ENCODE results near the gene WASF3. TPM values are rescaled to one million over a fixed set of nuclear protein-coding genes. Genes with fewer than 3 reads are reported as not detected.

WASF3 gene
- total RNA-seq, 1 donor from 2014 or later = 106 TPM

GRCh38 chr13:26698392-26699196 is 141.1 kb downstream of the WASF3 start:
- Histone ChIP-seq H3K4me2 (peak overlapping the region; percentile 57), H4K20me1 (ENCODE audit: low read depth) (peaks cover 6% of the 10 kb centered on the region), H2AFZ (replicated peaks) (peak overlapping the region; percentile 66), H3K4me1 (peaks cover 5% of the 10 kb centered on the region), H3K79me2 (ENCODE audit: low read depth) (no peaks in the 10 kb centered on the region), H3K9me3 (ENCODE audit: low read depth) (peaks cover 6% of the 10 kb centered on the region), H3K9ac (no peak overlapping the region), H3K4me3 (no peak overlapping the region), H3F3A (ENCODE audit: low read depth) (peaks cover 5% of the 10 kb centered on the region), H3K36me3 (peaks cover 6% of the 10 kb centered on the region), H3K27ac (no peak overlapping the region), H3K27me3 (no peaks in the 10 kb centered on the region)
- Mint-ChIP-seq H3K36me3 (peaks cover 7% of the 10 kb centered on the region), H3K4me1 (peaks cover 10% of the 10 kb centered on the region), H3K9me3 (no peaks in the 10 kb centered on the region), H3K27ac (no peak overlapping the region), H3K4me3 (no peak overlapping the region), H3K27me3 (ENCODE audit: insufficient read depth, low read depth) (peaks cover 8% of the 10 kb centered on the region)
- no peak for TF ChIP-seq EZH2 (IDR thresholded peaks at IDR 0.05)
- TF ChIP-seq CTCF (IDR thresholded peaks at IDR 0.05) = peak; percentile 97
- DNase-seq (ENCODE audit: low spot score) = peak; percentile 86

- Mint-ChIP-seq H3K9me3 (no peaks in the 10 kb centered on the region), H3K36me3 (peaks cover 2% of the 10 kb centered on the region), H3K27me3 (ENCODE audit: insufficient read depth, low read depth) (peaks cover 8% of the 10 kb centered on the region), H3K4me3 (no peak overlapping the region), H3K4me1 (peaks cover 10% of the 10 kb centered on the region), H3K27ac (no peak overlapping the region)
- H2AFZ ChIP-seq (replicated peaks) = no peak overlapping the region
- no peak overlapping the region for H3K4me3 ChIP-seq
- H3K36me3 ChIP-seq = peaks cover 6% of the 10 kb centered on the region
- TF ChIP-seq EZH2phosphoT487 (IDR thresholded peaks at IDR 0.05) (no peak), EZH2 (IDR thresholded peaks at IDR 0.05) (no peak), CTCF (IDR thresholded peaks at IDR 0.05) (no peak)
- no peak overlapping the region for H3K9ac ChIP-seq
- DNase-seq (ENCODE audit: low spot score) = no peak
- no peaks in the 10 kb centered on the region for H3K27me3 ChIP-seq
- H3K9me3 ChIP-seq (ENCODE audit: low read depth) = peaks cover 6% of the 10 kb centered on the region
- no peak overlapping the region for H3K27ac ChIP-seq
- H3K4me1 ChIP-seq = peaks cover 5% of the 10 kb centered on the region
- H3K4me2 ChIP-seq = no peak overlapping the region
- H3K79me2 ChIP-seq (ENCODE audit: low read depth) = no peaks in the 10 kb centered on the region
- H4K20me1 ChIP-seq (ENCODE audit: low read depth) = peaks cover 6% of the 10 kb centered on the region
- peaks cover 5% of the 10 kb centered on the region for H3F3A ChIP-seq (ENCODE audit: low read depth)
These were observed 141.7 kb downstream of the WASF3 start for GRCh38 chr13:26699197-26699490.

- Histone ChIP-seq H3K4me2 (no peak overlapping the region), H3K27ac (no peak overlapping the region), H3K4me1 (no peaks in the 10 kb centered on the region), H3K36me3 (peaks cover 6% of the 10 kb centered on the region), H3K4me3 (no peak overlapping the region), H3F3A (ENCODE audit: low read depth) (no peaks in the 10 kb centered on the region), H4K20me1 (ENCODE audit: low read depth) (no peaks in the 10 kb centered on the region), H3K27me3 (no peaks in the 10 kb centered on the region), H3K79me2 (ENCODE audit: low read depth) (no peaks in the 10 kb centered on the region), H3K9ac (no peak overlapping the region), H3K9me3 (ENCODE audit: low read depth) (peaks cover 6% of the 10 kb centered on the region), H2AFZ (replicated peaks) (no peak overlapping the region)
- Mint-ChIP-seq H3K4me1 (no peaks in the 10 kb centered on the region), H3K27me3 (ENCODE audit: insufficient read depth, low read depth) (peaks cover 2% of the 10 kb centered on the region), H3K36me3 (no peaks in the 10 kb centered on the region), H3K4me3 (no peak overlapping the region), H3K9me3 (no peaks in the 10 kb centered on the region), H3K27ac (no peak overlapping the region)
- no peak for TF ChIP-seq EZH2 (IDR thresholded peaks at IDR 0.05)
- TF ChIP-seq CTCF (IDR thresholded peaks at IDR 0.05) = no peak
- TF ChIP-seq EZH2phosphoT487 (IDR thresholded peaks at IDR 0.05) = no peak
- DNase-seq (ENCODE audit: low spot score) = no peak
These were observed 148.1 kb downstream of the WASF3 start for GRCh38 chr13:26705536-26705935.
